Measurements from ENCODE around the gene UNC13C. TPM values are rescaled to one million over a fixed set of nuclear protein-coding genes. Genes with fewer than 3 reads are reported as not detected.

The UNC13C gene
- total and polyA plus RNA-seq, 2 experiments from 2014 or later, result not detected

- Histone ChIP-seq H3K4me3 (no peak overlapping the region), H3K9me3 (ENCODE audit: low read depth) (no peaks in the 10 kb centered on the region), H3K27me3 (replicated peaks; ENCODE audit: insufficient read depth) (no peaks in the 10 kb centered on the region), H3K4me2 (ENCODE audit: unreplicated experiment) (no peak overlapping the region), H3K9me2 (ENCODE audit: insufficient read depth) (no peaks in the 10 kb centered on the region), H3K27ac (no peak overlapping the region), H3K4me1 (ENCODE audit: insufficient read depth) (no peaks in the 10 kb centered on the region), H4K20me1 (ENCODE audit: insufficient read depth) (no peaks in the 10 kb centered on the region), H3K36me3 (ENCODE audit: low read depth) (no peaks in the 10 kb centered on the region), H3F3A (ENCODE audit: insufficient read depth) (no peaks in the 10 kb centered on the region), H3K79me2 (ENCODE audit: insufficient read depth) (no peaks in the 10 kb centered on the region), H2AFZ (no peak overlapping the region), H3K9ac (no peak overlapping the region)
- TF ChIP-seq EZH2phosphoT487 (IDR thresholded peaks at IDR 0.05; ENCODE audit: insufficient read depth, low read depth), result no peak
- no peak for TF ChIP-seq EZH2 (IDR thresholded peaks at IDR 0.05; ENCODE audit: insufficient read depth, poor library complexity, severe bottlenecking)
- 52 to 72% methylated on average over 12 to 15 of the region's 17 CpGs for WGBS, 2 experiments (ENCODE audit: low coverage in 1 of 2, low lambda C conversion rate in 2 of 2, missing lambda C conversion rate in 2 of 2)
- DNase-seq, result no peak
- in situ Hi-C loops (cut with MboI), result no loop called here
These were observed 484.3 kb downstream of the UNC13C start for GRCh38 chr15:54462511-54462913.

DNA sequence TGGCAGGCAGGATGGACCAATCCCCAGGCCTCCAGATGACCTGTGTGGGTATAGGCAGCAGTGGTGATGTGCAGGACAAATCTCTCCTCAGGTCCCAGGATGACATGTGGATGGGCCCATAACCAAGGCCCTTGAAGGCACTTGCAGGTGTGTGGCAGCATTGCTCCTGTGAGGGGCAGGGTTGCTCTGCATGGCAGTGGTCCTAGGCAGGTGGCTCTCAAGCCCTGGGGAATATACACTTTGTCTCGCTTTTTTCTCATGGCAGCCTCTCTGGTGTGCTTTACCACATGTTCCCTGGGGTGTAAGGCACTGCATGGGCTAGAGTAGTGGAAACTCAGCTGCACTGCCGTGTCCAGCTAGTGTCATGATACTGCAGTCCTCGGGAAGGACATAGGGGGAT, 503.6 kb downstream of the UNC13C start:
- Histone ChIP-seq H3F3A (ENCODE audit: insufficient read depth) (no peaks in the 10 kb centered on the region), H3K9me3 (ENCODE audit: low read depth) (no peaks in the 10 kb centered on the region), H3K4me2 (ENCODE audit: unreplicated experiment) (no peak overlapping the region), H3K4me3 (no peak overlapping the region), H4K20me1 (ENCODE audit: insufficient read depth) (no peaks in the 10 kb centered on the region), H3K79me2 (ENCODE audit: insufficient read depth) (no peaks in the 10 kb centered on the region), H3K9me2 (ENCODE audit: insufficient read depth) (no peaks in the 10 kb centered on the region), H3K36me3 (ENCODE audit: low read depth) (no peaks in the 10 kb centered on the region), H3K9ac (no peak overlapping the region), H3K27ac (no peak overlapping the region), H2AFZ (no peak overlapping the region), H3K4me1 (ENCODE audit: insufficient read depth) (no peaks in the 10 kb centered on the region), H3K27me3 (replicated peaks; ENCODE audit: insufficient read depth) (no peaks in the 10 kb centered on the region)
- WGBS, 2 experiments (ENCODE audit: low coverage in 1 of 2, low lambda C conversion rate in 2 of 2, missing lambda C conversion rate in 2 of 2), result 9 to 10% methylated on average over 3 of the region's 3 CpGs
- TF ChIP-seq EZH2phosphoT487 (IDR thresholded peaks at IDR 0.05; ENCODE audit: insufficient read depth, low read depth) (no peak), EZH2 (IDR thresholded peaks at IDR 0.05; ENCODE audit: insufficient read depth, poor library complexity, severe bottlenecking) (no peak)
- no peak for DNase-seq
- in situ Hi-C loops (cut with MboI), result no loop called here

GRCh38 chr15:54482251-54482650, 504.0 kb downstream of the UNC13C start:
- H3F3A ChIP-seq (ENCODE audit: insufficient read depth), result no peaks in the 10 kb centered on the region
- H3K79me2 ChIP-seq (ENCODE audit: insufficient read depth), result no peaks in the 10 kb centered on the region
- no peak overlapping the region for H2AFZ ChIP-seq
- no peaks in the 10 kb centered on the region for H3K27me3 ChIP-seq (replicated peaks; ENCODE audit: insufficient read depth)
- H3K9ac ChIP-seq, result no peak overlapping the region
- H3K9me2 ChIP-seq (ENCODE audit: insufficient read depth), result no peaks in the 10 kb centered on the region
- H3K4me1 ChIP-seq (ENCODE audit: insufficient read depth), result no peaks in the 10 kb centered on the region
- H3K4me2 ChIP-seq (ENCODE audit: unreplicated experiment), result no peak overlapping the region
- no peaks in the 10 kb centered on the region for H4K20me1 ChIP-seq (ENCODE audit: insufficient read depth)
- in situ Hi-C loops (cut with MboI), result no loop called here
- TF ChIP-seq EZH2phosphoT487 (IDR thresholded peaks at IDR 0.05; ENCODE audit: insufficient read depth, low read depth), result no peak
- no peak for TF ChIP-seq EZH2 (IDR thresholded peaks at IDR 0.05; ENCODE audit: insufficient read depth, poor library complexity, severe bottlenecking)
- 23 to 30% methylated on average over 5 of the region's 5 CpGs for WGBS, 2 experiments (ENCODE audit: low coverage in 1 of 2, low lambda C conversion rate in 2 of 2, missing lambda C conversion rate in 2 of 2)
- H3K4me3 ChIP-seq, result no peak overlapping the region
- no peaks in the 10 kb centered on the region for H3K9me3 ChIP-seq (ENCODE audit: low read depth)
- DNase-seq, result no peak
- no peaks in the 10 kb centered on the region for H3K36me3 ChIP-seq (ENCODE audit: low read depth)
- H3K27ac ChIP-seq, result no peak overlapping the region

DNA sequence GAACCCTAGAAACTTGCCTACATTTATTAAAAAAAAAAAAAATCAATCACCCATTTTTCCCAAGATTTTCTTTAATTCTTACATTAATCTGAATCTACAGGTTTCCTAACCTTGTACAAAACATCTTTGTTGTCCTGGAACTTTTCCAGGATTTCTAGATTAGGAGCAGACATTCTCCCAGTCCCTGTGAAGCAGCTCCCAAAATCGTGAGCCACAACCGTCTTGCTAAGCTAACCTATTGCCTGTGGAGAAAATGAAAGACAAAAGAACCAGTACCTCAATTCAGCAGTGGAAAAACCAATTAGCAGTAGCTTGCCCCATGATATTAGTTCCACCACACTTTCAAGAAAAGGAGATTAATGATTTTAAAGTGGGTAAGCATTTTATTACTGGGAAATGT, 522.1 kb downstream of the UNC13C start:
- no peaks in the 10 kb centered on the region for H3F3A ChIP-seq (ENCODE audit: insufficient read depth)
- H3K4me2 ChIP-seq (ENCODE audit: unreplicated experiment), result no peak overlapping the region
- no peaks in the 10 kb centered on the region for H3K4me1 ChIP-seq (ENCODE audit: insufficient read depth)
- no peaks in the 10 kb centered on the region for H3K9me2 ChIP-seq (ENCODE audit: insufficient read depth)
- whole genome bisulfite sequencing, 2 experiments (ENCODE audit: low coverage in 1 of 2, low lambda C conversion rate in 2 of 2, missing lambda C conversion rate in 2 of 2), result 20% methylated on average over 2 of the region's 2 CpGs
- no peaks in the 10 kb centered on the region for H3K27me3 ChIP-seq (replicated peaks; ENCODE audit: insufficient read depth)
- H3K27ac ChIP-seq, result no peak overlapping the region
- in situ Hi-C loops (cut with MboI), result no loop called here
- no peak overlapping the region for H3K4me3 ChIP-seq
- no peaks in the 10 kb centered on the region for H3K9me3 ChIP-seq (ENCODE audit: low read depth)
- no peaks in the 10 kb centered on the region for H3K36me3 ChIP-seq (ENCODE audit: low read depth)
- no peak overlapping the region for H2AFZ ChIP-seq
- DNase-seq, result no peak
- no peaks in the 10 kb centered on the region for H3K79me2 ChIP-seq (ENCODE audit: insufficient read depth)
- no peaks in the 10 kb centered on the region for H4K20me1 ChIP-seq (ENCODE audit: insufficient read depth)
- no peak for TF ChIP-seq EZH2phosphoT487 (IDR thresholded peaks at IDR 0.05; ENCODE audit: insufficient read depth, low read depth)
- no peak for TF ChIP-seq EZH2 (IDR thresholded peaks at IDR 0.05; ENCODE audit: insufficient read depth, poor library complexity, severe bottlenecking)
- no peak overlapping the region for H3K9ac ChIP-seq
